Breast epithelium (tissue), 4 donors: ENCODE measurements around the gene NAA11. TPM values are rescaled to one million over a fixed set of nuclear protein-coding genes. Genes with fewer than 3 reads are reported as not detected.

Source experiments
- DNase-seq, 2 donors: peaks; one replicate each; pipeline ENCODE4 v3.0.0-alpha.2; 2019; ENCODE audit warnings: low spot score in 2 of 2
- H3K27ac ChIP-seq, 2 donors: fragments of 200-600 bp; sonication (generic) in 1 of 2; one replicate each; pipeline ENCODE4 v1.5.1; 2016 to 2019; ENCODE audit warnings: mild to moderate bottlenecking in 1 of 2
- H3K27me3 ChIP-seq, 2 donors: fragments of 200-600 bp; sonication (generic) in 1 of 2; one replicate each; pipeline versions ENCODE4 v1.5.1 to v1.6.0; 2017 to 2019; ENCODE audit warnings: control low read depth in 1 of 2, mild to moderate bottlenecking in 1 of 2
- H3K36me3 ChIP-seq: fragments of 200-600 bp; one replicate; pipeline ENCODE4 v1.5.1; 2019
- H3K4me1 ChIP-seq, 2 donors: fragments of 200-600 bp; sonication (generic); one replicate each; pipeline ENCODE4 v1.5.1; 2016 to 2019; ENCODE audit warnings: control low read depth in 1 of 2
- H3K4me3 ChIP-seq, 3 donors: fragments of 200-600 bp; sonication (generic); 1 replicate in 2 of 3; 2 replicates in 1 of 3; pipeline ENCODE4 v1.5.1; 2016 to 2019; ENCODE audit warnings: mild to moderate bottlenecking in 3 of 3, moderate library complexity in 2 of 3
- H3K9me3 ChIP-seq, 2 donors: fragments of 200-600 bp; sonication (generic) in 1 of 2; one replicate each; pipeline ENCODE4 v1.5.1; 2016 to 2019; ENCODE audit warnings: control low read depth in 1 of 2
- POLR2A ChIP-seq: fragments of 450-650 bp; IDR thresholded peaks from one replicate; pipeline ENCODE4 v1.6.1; 2016; ENCODE audit warnings: antibody characterized with exemption, mild to moderate bottlenecking, moderate library complexity
- POLR2AphosphoS5 ChIP-seq, 3 donors: sonication (generic); formaldehyde crosslinking; IDR thresholded peaks; one replicate each; pipeline ENCODE4 v1.6.1; 2017; ENCODE audit warnings: antibody characterized with exemption in 3 of 3
- intact Hi-C: fragments of 100-400 bp; cut with DNase I; formaldehyde crosslinking; loops from one replicate; pipeline ENCODE4 v1.15.1; 2023; ENCODE audit warnings: low total_unique reads
- total RNA-seq, 3 donors: library from RNA; depleted of rRNA; stranded (reverse); fragments of >200 nt; gene quantifications; one replicate each; pipeline ENCODE4 v1.1.0, GENCODE V29; 2016
- TF ChIP-seq, protein P1 (sequence below), 3 donors: fragments of 450-650 bp; IDR thresholded peaks; one replicate each; pipeline ENCODE4 v1.5.1; 2016 to 2017; ENCODE audit warnings: antibody characterized with exemption in 3 of 3, mild to moderate bottlenecking in 3 of 3, moderate library complexity in 3 of 3

Gene NAA11
- total RNA-seq, 3 donors from 2014 or later: not detected

DNA sequence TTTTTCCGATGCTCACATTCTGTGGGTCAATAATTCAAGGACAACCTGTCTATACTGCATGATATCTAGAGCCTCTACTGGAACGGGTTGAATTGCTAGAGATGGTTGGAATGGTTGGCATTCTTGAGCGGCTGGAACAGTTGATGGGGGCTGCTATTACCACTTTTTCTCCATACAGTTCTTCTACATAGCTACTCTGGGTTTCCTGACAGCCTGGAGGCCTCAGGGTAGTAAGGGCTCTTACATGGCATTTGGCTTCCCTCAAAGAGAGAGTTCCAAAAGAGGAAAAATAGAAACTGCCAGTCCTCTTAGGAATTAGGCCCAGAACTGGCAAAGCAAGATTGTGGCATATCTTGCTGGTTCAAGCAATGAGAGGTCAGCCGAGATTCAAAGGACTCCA is 53.1 kb downstream of the NAA11 start:
- TF ChIP-seq POLR2AphosphoS5 (IDR thresholded peaks at IDR 0.05) (no peak), POLR2A (no peak)
- TF ChIP-seq, protein P1, sequence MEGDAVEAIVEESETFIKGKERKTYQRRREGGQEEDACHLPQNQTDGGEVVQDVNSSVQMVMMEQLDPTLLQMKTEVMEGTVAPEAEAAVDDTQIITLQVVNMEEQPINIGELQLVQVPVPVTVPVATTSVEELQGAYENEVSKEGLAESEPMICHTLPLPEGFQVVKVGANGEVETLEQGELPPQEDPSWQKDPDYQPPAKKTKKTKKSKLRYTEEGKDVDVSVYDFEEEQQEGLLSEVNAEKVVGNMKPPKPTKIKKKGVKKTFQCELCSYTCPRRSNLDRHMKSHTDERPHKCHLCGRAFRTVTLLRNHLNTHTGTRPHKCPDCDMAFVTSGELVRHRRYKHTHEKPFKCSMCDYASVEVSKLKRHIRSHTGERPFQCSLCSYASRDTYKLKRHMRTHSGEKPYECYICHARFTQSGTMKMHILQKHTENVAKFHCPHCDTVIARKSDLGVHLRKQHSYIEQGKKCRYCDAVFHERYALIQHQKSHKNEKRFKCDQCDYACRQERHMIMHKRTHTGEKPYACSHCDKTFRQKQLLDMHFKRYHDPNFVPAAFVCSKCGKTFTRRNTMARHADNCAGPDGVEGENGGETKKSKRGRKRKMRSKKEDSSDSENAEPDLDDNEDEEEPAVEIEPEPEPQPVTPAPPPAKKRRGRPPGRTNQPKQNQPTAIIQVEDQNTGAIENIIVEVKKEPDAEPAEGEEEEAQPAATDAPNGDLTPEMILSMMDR (IDR thresholded peaks at IDR 0.05): no peak
- no peaks in the 10 kb centered on the region for H3K36me3 ChIP-seq
- H3K27me3 ChIP-seq: no peaks in the 10 kb centered on the region
- H3K9me3 ChIP-seq: no peaks in the 10 kb centered on the region
- no peak for DNase-seq
- H3K27ac ChIP-seq: no peak overlapping the region
- H3K4me1 ChIP-seq: no peaks in the 10 kb centered on the region
- H3K4me3 ChIP-seq: no peak overlapping the region
- intact Hi-C loops: no loop called here

DNA sequence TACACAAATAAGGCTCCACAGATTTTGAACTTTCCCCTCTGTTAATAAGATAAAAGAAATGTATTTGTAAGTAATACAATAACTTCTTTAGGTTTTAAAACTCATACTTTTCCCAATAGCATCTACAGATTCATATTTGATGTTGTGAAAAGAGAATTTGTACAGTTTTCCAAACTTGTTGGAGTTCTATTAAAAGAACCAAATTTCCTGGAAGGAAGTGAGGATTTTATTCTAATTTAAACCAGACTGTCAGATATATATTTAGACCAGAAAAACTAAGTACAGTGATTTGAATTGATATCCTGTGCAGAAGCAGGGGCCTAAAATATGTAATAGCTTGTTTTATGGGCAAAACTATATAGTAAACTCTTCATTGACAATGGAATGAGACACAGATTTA is 53.7 kb downstream of the NAA11 start:
- DNase-seq: no peak
- H3K36me3 ChIP-seq: no peaks in the 10 kb centered on the region
- no peaks in the 10 kb centered on the region for H3K9me3 ChIP-seq
- no peak for TF ChIP-seq POLR2AphosphoS5 (IDR thresholded peaks at IDR 0.05)
- TF ChIP-seq, protein P1 (IDR thresholded peaks at IDR 0.05): no peak
- TF ChIP-seq POLR2A: no peak
- intact Hi-C loops: no loop called here
- no peaks in the 10 kb centered on the region for H3K4me1 ChIP-seq
- no peak overlapping the region for H3K4me3 ChIP-seq
- H3K27ac ChIP-seq: no peak overlapping the region
- no peaks in the 10 kb centered on the region for H3K27me3 ChIP-seq

GRCh38 chr4:79267671-79268070 is 58.2 kb downstream of the NAA11 start:
- H3K4me3 ChIP-seq: no peak overlapping the region
- DNase-seq: no peak
- no peak overlapping the region for H3K27ac ChIP-seq
- no peaks in the 10 kb centered on the region for H3K36me3 ChIP-seq
- intact Hi-C loops: no loop called here
- no peaks in the 10 kb centered on the region for H3K4me1 ChIP-seq
- no peaks in the 10 kb centered on the region for H3K27me3 ChIP-seq
- TF ChIP-seq POLR2A (no peak), POLR2AphosphoS5 (IDR thresholded peaks at IDR 0.05) (no peak)
- TF ChIP-seq, protein P1 (IDR thresholded peaks at IDR 0.05): no peak
- H3K9me3 ChIP-seq: no peaks in the 10 kb centered on the region

Other genes starting within 250 kb of the NAA11 start
- under 1 TPM in 1 of 3 donors, not detected in 2; 0.16 TPM for gene GK2, start 82.2 kb upstream of the NAA11 start, total RNA-seq